Measurements from ENCODE around the gene ORM2. TPM values are rescaled to one million over a fixed set of nuclear protein-coding genes. Genes with fewer than 3 reads are reported as not detected.

ORM2 gene
- total and polyA plus RNA-seq, 9 of the 15 experiments (the other 6 are each of a cell fraction or from before 2014, with no cell fraction given) = 0.98 TPM; not detected in 8

GRCh38 chr9:114335745-114336144, 6.1 kb downstream of the ORM2 start:
- ATAC-seq (peak; percentile 21), FAIRE-seq (no peak), DNase-seq (ENCODE audit: extremely low read depth in 1 of 4, low spot score in 3 of 4) (peak in 2 of 4 experiments; percentile 16 to 24)
- in situ Hi-C loops (cut with MboI) = no loop called here
- Histone ChIP-seq H3K9ac (ENCODE audit: insufficient read depth in 1 of 2, low read depth in 2 of 2, low read length in 2 of 2) (no peak overlapping the region), H3K36me3 (ENCODE audit: control insufficient read depth, insufficient read depth, low read length) (peaks cover 4% of the 10 kb centered on the region; the same call in 1 of the 3 replicates), H3K4me2 (ENCODE audit: insufficient read depth, low read length) (no peak overlapping the region), H3K9me1 (ENCODE audit: control insufficient read depth, insufficient read depth, low read length) (no peaks in the 10 kb centered on the region), H3K4me1 (replicated peaks in 1 of 2; ENCODE audit: control insufficient read depth in 2 of 2, insufficient read depth in 2 of 2, low read length in 2 of 2) (peaks cover 0 to 3% of the 10 kb centered on the region in 2 experiments; a peak in 1 of 5 replicates), H3K27me3 (ENCODE audit: control insufficient read depth in 2 of 2, insufficient read depth in 2 of 2, low read length in 2 of 2) (peaks cover 0 to 12% of the 10 kb centered on the region in 2 experiments; a peak in 2 of 5 replicates), H3K9me3 (replicated peaks; ENCODE audit: control insufficient read depth, insufficient read depth, low read depth, low read length) (no peaks in the 10 kb centered on the region), H2AFZ (ENCODE audit: low read depth, low read length) (no peak overlapping the region), H3K79me2 (ENCODE audit: control insufficient read depth, insufficient read depth, low read length) (no peaks in the 10 kb centered on the region), H3K27ac (ENCODE audit: extremely low read depth, low read depth, low read length) (no peak overlapping the region), H4K20me1 (replicated peaks; ENCODE audit: control insufficient read depth, insufficient read depth, low read length) (peaks cover 7% of the 10 kb centered on the region; the same call in 1 of the 2 replicates), H3K4me3 (no peak overlapping the region)
- intact Hi-C loops (cut with micrococcal nuclease) = loop anchor here (5.0 kb wide), 2 partner anchors 167 to 317 kb away; no protein-coding TSS in a partner anchor
- ChIA-PET POLR2A (no interaction called here), CTCF (ENCODE audit: low intra/inter-chr PET ratio) (no interaction called here)
- 37% methylated on average over 2 of the region's 2 CpGs for WGBS (ENCODE audit: insufficient coverage, low coverage, missing lambda C conversion rate)
- peak; percentile 82 for TF ChIP-seq PKNOX1 (IDR thresholded peaks at IDR 0.05)
- no peak for TF ChIP-seq FUS (optimal IDR thresholded peaks at IDR 0.05; ENCODE audit: low read depth, low read length)
- TF ChIP-seq PBX2 (CRISPR knock-in tag; IDR thresholded peaks at IDR 0.05; ENCODE audit: low read depth) = no peak
- TF ChIP-seq PBX2 (tag; conservative IDR thresholded peaks at IDR 0.05; ENCODE audit: low read depth) = peak; percentile 77
- no peak for TF ChIP-seq CBFA2T2 (conservative IDR thresholded peaks at IDR 0.05)
- 0 out of 6 replicates have a peak, but pooled peaks of 1 of the 3 experiments have one; percentile 10 for TF ChIP-seq CTCF (IDR thresholded peaks at IDR 0.05 in 2 of 3, conservative IDR thresholded peaks at IDR 0.05 in 1 of 3; ENCODE audit: insufficient read depth in 2 of 3, low read depth in 1 of 3, low read length in 3 of 3)
- peak; percentile 18 for TF ChIP-seq RBM22 (IDR thresholded peaks at IDR 0.05; ENCODE audit: low read depth, low read length, poor library complexity, severe bottlenecking)
- peak; percentile 95 for TF ChIP-seq MEIS2 (IDR thresholded peaks at IDR 0.05; ENCODE audit: partially characterized antibody)
- peak; percentile 61 for TF ChIP-seq ZFP36 (IDR thresholded peaks at IDR 0.05; ENCODE audit: low read depth, low read length, partially characterized antibody)
- BruUV-seq (replicated peaks) = no TSS peak

All from K562 (cell line).